ENCODE data around the gene BMP7.
"Not testable (repeated sequence)": the region's sequence is repeated elsewhere in the genome, so short reads cannot be mapped to it uniquely, and the experiment has no call there.

The BMP7 gene

DNA sequence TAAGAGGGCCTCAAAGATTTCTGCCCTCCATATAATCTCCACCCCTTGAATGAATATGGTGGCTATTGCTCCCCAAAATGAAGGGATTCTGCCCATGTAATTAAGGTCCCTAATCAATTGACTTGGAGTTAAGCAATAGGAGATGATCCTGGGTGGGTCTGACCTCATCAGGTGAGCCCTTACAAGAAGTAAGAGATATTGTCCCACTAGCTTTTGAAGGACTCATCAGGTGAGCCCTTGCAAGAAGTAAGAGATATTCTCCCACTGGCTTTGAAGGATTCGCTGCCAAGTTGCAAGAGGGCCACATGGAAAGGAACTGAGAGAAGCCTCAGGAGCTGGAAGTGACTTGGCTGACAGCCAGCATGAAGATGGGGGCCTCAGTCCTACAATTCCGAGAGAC is 103.4 kb downstream of the BMP7 start:
- DNase-seq: no peak

DNA sequence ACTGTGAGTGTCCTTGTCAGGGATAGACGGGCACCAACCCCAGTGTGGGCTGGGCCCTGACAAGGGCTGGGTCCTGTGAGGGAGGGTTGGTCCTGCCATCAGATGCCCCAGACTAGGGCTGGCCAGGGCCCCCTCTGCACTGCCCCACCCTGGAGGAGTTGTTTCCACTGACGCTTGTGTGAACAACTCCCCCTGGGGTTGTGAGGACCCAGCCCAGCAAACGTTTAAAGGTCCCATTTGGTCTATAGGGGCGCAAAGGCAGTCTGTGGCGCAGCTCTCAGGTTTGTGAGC is 104.1 kb downstream of the BMP7 start:
- DNase-seq: no peak

DNA sequence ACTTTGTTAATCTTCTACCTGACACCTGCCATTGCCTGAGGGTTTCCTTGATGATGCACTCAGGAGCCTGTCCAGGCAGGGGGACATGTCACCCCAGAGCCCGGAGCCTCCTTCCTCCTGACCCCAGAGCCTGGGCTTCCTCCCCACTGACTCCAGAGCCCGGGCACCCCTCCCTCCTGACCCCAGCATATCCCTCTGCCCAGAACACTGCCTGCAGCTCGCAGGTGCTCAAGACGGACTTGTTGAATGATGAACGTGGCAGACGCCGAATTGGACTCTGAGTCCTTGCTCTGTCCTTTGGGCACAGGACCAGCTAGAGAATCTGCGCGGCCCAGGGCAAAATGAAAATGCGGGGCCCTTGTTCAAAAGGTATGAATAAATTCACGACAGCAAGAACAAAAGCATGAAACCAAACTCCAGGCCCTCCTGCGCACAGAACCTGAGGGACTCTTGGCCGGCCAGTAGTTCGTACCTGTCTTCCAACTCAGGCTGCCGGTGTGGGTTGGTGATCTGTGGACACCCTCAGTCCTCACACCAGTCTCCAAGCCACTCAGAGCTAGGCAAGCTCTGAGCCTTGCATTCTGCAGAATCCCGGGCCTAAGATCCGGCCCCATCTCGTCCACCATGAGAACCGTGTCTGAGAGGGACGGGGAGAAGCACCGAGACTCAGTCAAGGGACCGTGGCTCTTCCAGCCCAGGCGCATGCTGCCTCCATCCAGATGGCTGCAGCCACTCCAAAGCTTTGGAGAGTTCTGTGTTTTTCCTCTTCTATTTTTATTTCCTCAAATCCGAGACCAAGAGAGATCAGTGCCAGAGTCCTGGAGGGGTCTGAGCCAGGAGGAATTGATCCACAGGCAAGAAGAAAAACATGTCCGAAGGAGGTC is 104.7 kb downstream of the BMP7 start:
- DNase-seq: no peak

GRCh38 chr20:57160985-57161384 is 105.5 kb downstream of the BMP7 start:
- DNase-seq: no peak

DNA sequence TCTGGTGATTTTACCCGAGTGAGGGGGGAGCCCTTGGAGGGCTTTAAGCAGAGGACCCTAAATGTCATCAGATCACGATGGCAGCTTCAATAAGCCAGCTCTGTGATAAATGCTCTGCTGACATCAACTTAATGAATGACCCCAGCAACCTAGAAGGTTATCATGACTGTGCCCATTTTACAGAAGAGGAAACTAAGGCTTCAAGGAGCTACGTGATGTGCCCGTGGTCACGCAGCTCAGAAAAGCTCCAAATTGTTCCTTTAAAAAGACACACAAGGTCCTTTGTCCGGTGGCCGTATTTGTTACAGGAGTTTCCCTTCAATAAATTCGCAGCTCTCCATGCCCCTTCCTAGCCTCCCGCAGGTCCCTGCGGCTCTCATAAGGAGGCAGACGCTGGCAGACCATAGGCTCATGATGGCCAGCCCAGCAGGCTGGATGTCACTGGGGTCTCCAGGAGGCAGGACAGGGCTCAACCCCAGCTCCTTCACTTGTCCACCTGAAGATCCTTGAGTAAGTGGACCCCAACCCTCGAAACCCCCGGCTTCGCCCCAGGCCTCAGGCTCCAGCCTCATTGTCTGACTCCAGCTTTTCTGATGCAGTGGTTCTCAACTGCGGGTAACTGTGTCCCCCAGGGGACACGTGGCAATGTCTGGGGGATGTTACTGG is 106.4 kb downstream of the BMP7 start:
- no peak for DNase-seq

DNA sequence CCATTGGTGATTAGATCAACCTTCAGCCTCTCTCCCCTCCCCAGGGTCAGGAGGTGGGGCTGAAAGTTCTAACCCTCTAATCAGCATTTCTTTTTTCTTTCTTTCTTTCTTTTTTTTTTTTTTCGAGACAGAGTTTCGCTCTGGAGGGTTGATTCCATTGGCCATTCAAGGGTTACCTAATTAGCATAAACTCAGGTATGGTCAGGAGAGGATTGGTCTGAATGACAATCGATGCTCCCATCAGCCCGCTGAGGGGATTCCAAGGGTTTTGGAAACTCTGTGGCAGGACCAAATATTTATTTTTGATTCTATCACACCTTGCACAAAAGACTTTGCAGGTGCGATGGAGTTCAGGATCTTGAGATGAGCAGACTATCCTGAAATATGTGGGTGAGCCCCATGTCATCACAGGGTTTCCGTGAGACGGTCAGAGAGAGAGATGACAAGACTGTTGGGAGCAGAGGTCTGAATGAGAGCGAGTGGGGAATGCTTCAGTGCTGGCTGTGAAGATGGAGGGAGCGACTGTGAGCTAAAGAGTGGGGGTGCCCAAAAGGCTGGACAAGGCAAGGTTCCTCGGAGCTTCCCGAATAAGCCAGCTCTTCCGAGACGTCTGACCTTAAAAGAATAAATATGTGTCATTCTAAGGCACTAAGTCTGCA is 107.1 kb downstream of the BMP7 start:
- no peak for DNase-seq

GRCh38 chr20:57158474-57158873 is 108.0 kb downstream of the BMP7 start:
- DNase-seq: no peak

- not testable (repeated sequence) for DNase-seq
Measured at GRCh38 chr20:57157787-57158186, 108.7 kb downstream of the BMP7 start.

- no peak for DNase-seq
Measured at GRCh38 chr20:57157106-57157691, 109.2 kb downstream of the BMP7 start.

GRCh38 chr20:57156011-57156729 is 110.3 kb downstream of the BMP7 start:
- DNase-seq: no peak

DNA sequence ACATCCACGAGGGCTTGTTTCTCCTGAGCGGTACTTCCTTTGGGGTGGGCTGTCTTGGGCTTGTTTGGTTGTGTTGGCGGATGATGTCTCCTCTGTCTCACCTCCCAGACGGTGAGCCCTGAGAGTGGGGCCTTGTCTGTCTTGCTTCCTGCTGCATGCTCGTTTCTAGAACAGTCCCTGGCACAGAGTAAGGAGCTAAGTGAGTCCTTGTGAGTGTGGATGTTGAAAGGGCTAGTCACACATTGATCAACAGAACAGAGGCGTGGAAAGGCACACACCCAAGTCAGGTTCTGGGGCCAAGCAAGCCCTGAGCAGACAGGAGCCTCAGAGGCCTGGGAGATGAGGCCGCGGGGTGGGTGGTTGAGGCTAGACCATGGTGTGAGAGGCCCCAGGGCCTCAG is 111.0 kb downstream of the BMP7 start:
- DNase-seq: no peak

GRCh38 chr20:57153238-57153905 is 113.1 kb downstream of the BMP7 start:
- DNase-seq: no peak

DNA sequence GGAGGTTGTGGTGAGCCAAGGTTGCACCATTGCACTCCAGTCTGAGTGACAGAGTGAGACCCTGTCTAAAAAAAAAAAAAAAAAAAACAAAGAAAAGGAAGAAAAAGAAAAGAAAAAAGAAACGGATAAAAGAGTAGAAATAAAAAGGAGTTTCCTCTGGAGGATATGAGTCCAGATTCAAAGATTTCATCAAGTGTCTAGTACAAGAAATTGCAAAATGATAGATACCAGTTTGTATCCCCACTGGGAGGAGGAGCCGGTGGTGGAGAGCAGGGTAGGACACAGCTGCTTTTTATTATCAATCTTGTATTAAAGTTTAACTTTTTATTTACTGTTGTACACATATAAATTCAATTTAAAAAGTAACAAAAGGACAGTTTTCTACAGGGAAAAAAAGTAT is 113.9 kb downstream of the BMP7 start:
- no peak for DNase-seq

GRCh38 chr20:57150559-57150958 is 115.9 kb downstream of the BMP7 start:
- DNase-seq: no peak

GRCh38 chr20:57148263-57148662 is 118.2 kb downstream of the BMP7 start:
- no peak for DNase-seq

GRCh38 chr20:57147185-57147584 is 119.3 kb downstream of the BMP7 start:
- no peak for DNase-seq

GRCh38 chr20:57146155-57146554 is 120.3 kb downstream of the BMP7 start:
- DNase-seq: no peak

GRCh38 chr20:57145089-57145631 is 121.3 kb downstream of the BMP7 start:
- no peak for DNase-seq

GRCh38 chr20:57143173-57143572 is 123.3 kb downstream of the BMP7 start:
- no peak for DNase-seq

DNA sequence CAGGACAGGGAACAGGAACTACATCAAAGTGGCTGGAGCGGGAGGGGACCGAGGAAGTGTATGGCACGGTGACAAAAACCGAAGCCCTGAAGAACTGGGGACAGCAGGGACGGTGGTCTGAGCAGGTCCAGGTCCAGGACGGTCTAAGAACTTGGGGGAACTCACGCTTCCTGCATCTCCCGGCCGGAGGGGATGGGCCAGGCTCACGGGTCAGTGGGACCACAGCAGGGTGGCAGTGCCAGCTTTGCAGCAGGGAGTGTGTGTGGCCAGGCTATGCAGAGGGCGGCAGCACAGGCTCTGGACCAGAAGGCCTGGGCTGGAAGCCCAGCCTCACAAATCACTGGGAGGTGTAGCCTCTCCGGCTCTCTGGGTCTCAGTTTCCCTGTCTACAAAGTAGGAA is 123.8 kb downstream of the BMP7 start:
- no peak for DNase-seq

GRCh38 chr20:57141492-57141891 is 124.9 kb downstream of the BMP7 start:
- no peak for DNase-seq

DNA sequence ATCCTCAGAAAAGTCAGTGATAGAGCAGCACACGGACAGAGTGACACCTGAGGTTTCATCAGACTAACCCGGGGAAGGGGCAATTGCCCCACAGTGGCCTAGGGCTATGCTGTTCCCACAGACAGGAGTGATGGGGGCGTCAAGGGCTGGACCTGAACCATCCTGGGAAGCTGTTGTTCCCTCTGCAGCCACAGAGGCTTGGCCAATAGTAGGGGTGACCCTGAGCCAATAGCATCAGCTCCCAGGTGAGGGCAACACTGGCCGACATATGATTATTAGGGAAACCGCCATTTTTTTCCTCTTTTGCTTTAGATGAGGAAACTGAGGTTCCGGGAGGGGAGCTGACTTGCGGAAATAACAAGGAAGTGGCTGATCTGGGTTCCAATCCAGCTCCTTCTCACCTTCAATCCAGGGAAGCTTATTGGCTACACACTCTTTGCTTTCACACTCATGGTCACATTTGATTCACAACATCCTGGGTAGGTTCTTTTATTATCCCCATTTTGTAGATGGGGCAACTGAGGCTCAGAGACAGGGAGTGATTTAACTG is 126.0 kb downstream of the BMP7 start:
- no peak for DNase-seq
